DMS79 treated with DMSO at 0.1 percent for 48 hours (cell line): ENCODE measurements around the gene ZFHX3.
A peak's percentile ranks its signal among the peaks of the same experiment; 100 is the strongest.

Experiments used
- DNase-seq: peaks from one replicate; lab custom pipeline; 2025; lab: John Stamatoyannopoulos, UW

Gene ZFHX3

GRCh38 chr16:72902206-72902605 lies 145.7 kb downstream of the ZFHX3 start:
- DNase-seq, result no peak

DNA sequence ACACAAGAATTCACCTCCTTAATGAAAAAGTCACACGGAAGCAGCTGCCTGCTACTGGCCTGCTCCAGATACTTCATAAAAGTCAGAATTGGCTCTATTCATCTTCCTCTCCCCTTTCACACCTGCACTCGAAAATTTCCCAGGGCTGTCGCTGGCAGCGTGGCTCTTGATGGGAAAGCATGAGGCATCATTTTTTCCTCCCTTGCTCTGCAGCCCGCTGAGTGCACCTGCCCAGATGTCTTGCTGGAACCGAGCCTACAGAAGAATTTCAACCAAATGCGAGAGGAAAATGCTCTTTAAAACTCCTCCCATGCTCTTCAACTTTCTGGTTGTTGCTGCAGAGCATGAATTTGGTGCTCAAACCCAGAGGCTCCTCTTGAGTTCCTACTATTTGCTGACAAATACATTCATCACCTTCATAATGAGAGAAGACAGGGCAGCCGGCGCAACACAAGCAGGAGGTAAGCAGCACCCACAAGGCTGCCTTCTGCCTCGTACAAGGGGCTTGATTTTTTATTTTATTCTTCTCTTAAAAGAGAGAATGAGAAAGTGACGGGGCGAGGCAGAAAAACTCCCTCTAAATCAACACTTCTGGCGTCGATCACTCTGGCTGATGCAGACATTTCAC lies 146.8 kb downstream of the ZFHX3 start:
- DNase-seq, result peak; percentile 77

DNA sequence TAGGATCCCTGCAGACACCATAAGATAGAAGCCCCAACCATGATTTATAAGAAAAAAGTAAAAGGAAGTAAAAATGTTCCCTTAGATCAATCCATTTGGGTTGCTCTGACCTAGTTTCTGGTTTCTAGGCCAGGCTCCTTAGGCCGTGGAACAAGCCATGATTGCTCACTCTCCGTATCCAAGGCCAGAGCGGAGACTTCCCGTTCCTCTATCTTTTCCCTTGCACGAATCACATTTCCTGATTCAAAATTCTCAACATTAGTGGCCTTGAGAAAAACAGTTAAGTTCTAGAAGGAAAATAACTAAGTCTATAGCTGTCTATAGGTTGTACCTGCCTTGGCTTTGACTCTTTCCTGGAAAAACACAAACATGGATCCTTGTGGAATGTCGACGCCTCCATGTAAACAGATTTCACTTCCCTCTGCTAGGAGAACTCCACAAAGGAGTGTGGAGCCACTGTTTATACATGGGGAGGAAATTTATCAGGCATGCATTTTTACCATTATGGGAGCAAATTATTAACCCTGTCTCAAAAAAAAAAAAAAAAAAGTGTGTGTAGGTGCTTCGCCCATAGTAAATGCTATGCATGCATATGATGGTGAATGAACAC lies 149.6 kb downstream of the ZFHX3 start:
- no peak for DNase-seq

GRCh38 chr16:72897707-72898106 lies 150.2 kb downstream of the ZFHX3 start:
- no peak for DNase-seq

DNA sequence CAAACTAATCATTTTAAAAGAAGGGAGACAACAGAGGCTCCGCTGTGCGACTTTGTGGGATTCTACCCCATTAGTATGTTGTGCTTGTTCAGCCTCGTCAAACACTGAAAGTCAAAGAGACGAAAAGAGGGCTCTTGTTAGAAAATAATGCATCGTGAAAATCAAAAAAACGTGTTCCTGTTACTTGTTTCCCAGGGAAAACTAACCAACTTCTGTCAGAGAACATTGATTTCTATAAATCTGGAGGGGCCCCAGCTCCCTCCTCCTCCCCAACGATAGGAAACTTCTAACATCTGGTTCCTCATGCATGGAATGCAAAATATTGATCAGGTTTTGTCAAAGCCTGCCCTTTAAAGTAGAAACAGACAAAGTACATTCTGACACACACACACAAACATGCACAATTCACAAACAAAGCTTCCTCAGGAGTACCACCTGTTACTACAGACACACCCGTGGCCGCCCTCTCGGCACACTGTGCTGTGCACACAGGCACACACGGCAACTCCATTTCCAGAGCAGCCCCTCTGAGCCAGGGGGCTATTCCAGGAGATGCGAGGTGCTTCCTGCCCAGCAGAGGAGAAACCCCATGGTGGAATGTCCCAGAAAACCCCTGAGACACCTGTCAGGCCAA lies 151.3 kb downstream of the ZFHX3 start:
- DNase-seq, result no peak

DNA sequence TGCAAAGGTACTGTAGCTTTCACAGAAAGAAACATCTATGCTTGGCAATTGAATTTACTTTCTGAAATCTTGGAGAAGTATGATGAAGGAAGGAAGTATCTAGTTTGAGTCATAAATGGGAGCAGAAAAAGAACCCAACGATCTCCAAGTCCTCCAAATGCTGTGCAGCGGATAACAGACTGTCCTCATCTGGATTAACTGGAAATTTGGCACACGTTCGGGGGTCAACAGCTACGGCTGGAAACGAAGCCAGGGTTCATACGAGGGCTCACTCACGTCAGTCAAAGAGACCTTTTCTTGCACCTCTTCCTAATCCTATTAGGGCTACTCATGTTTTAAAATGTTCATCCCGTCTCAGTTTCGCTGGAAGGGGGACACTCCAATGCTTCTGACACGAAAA lies 152.0 kb downstream of the ZFHX3 start:
- no peak for DNase-seq

GRCh38 chr16:72894293-72895151 lies 153.4 kb downstream of the ZFHX3 start:
- no peak for DNase-seq

- no peak for DNase-seq
Observed at GRCh38 chr16:72891291-72892227, 156.4 kb downstream of the ZFHX3 start.

GRCh38 chr16:72890587-72890986 lies 157.3 kb downstream of the ZFHX3 start:
- no peak for DNase-seq

- DNase-seq, result no peak
Observed at GRCh38 chr16:72889616-72890582, 158.0 kb downstream of the ZFHX3 start.

GRCh38 chr16:72887537-72887936 lies 160.4 kb downstream of the ZFHX3 start:
- DNase-seq, result no peak

GRCh38 chr16:72886346-72886974 lies 161.5 kb downstream of the ZFHX3 start:
- DNase-seq, result no peak

GRCh38 chr16:72884573-72884972 lies 163.4 kb downstream of the ZFHX3 start:
- peak; percentile 83 for DNase-seq

GRCh38 chr16:72884037-72884436 lies 163.9 kb downstream of the ZFHX3 start:
- DNase-seq, result no peak

GRCh38 chr16:72879846-72880245 lies 168.1 kb downstream of the ZFHX3 start:
- no peak for DNase-seq

GRCh38 chr16:72878301-72879269 lies 169.3 kb downstream of the ZFHX3 start:
- DNase-seq, result no peak

DNA sequence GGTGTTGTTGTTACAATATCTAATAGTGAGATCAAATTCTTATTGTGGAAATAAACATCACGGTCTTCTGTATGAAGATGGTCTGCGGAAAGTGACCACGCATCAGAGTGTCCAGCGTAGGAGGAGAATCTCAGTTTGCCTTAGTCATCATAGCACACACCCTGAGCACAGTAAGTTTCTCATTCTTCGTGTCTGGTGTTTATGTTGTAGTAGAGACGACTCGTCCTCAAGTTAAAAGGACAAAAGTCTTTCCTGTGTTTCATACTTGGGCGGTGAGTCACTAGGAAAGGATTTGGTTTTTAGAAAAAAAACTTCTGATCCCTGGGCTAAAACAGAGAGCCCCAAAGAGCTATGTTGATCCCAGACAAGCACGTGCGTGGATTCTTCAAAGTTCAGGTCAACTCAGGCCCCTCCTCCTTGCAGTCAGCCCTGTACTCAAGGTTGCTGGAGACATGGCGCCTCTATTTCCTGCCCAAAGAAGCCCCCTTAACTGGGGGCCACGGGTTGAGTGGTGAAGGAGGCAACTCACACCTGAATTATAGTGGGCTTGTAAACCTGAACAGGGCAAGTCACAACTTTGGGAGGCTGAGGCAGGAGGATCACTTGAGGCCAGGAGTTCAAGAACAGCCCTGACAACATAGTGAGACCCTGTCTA lies 170.4 kb downstream of the ZFHX3 start:
- DNase-seq, result no peak

- DNase-seq, result no peak
Observed at GRCh38 chr16:72876981-72877373, 171.0 kb downstream of the ZFHX3 start.
